ENCODE measurements around the gene SLC22A7. TPM values are rescaled to one million over a fixed set of nuclear protein-coding genes. Genes with fewer than 3 reads are reported as not detected.

SLC22A7 gene
- total RNA-seq, 2 donors from 2014 or later, result not detected

DNA sequence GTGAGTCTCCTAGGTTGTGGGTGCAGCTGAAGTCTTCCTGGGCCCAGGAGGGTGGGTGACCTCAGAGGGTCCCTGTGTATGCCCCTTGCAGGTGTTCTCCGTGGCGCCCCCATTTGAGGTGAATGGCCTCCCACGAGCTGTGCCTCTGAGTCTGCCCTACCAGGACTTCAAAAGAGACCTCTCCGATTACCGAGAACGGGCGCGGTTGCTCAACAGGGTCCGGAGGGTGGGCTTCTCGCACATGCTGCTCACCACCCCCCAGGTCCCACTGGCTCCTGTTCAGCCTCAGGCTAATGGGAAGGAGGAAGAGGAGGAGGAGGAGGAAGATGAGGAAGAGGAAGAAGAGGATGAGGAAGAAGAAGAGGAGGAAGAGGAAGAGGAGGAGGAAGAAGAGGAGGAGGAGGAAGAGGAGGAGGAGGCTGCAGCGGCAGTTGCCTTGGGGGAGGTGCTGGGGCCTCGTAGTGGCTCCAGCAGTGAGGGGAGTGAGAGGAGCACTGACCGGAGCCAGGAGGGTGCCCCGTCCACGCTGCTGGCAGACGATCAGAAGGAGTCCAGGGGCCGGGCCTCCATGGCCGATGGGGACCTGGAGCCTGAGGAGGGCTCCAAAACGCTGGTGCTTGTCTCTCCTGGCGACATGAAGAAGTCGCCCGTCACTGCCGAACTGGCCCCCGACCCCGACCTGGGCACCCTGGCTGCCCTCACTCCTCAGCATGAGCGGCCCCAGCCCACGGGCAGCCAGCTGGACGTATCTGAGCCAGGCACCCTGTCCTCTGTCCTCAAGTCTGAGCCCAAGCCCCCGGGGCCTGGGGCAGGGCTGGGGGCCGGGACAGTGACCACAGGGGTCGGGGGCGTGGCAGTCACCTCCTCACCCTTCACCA lies 15.2 kb upstream of the SLC22A7 start:
- Mint-ChIP-seq H3K27me3 (peaks cover 12 to 30% of the 10 kb centered on the region in 2 donors), H3K27ac (no peak overlapping the region), H3K9me3 (no peaks in the 10 kb centered on the region), H3K4me1 (ENCODE audit: low read depth in 2 of 2) (peaks cover 5% of the 10 kb centered on the region in 2 donors), H3K4me3 (no peak overlapping the region), H3K36me3 (no peaks in the 10 kb centered on the region)
- ATAC-seq, result no peak
- no peak for DNase-seq (ENCODE audit: low spot score)

- H3K36me3 Mint-ChIP-seq, result no peaks in the 10 kb centered on the region
- ATAC-seq (no peak), DNase-seq (ENCODE audit: low spot score) (no peak)
- H3K27ac Mint-ChIP-seq, result no peak overlapping the region
- no peaks in the 10 kb centered on the region for H3K9me3 Mint-ChIP-seq
- H3K4me3 Mint-ChIP-seq, result no peak overlapping the region
- H3K4me1 Mint-ChIP-seq (ENCODE audit: low read depth in 2 of 2), result peaks cover 2 to 4% of the 10 kb centered on the region in 2 donors
- peaks cover 12 to 28% of the 10 kb centered on the region in 2 donors for H3K27me3 Mint-ChIP-seq
Measured at GRCh38 chr6:43283514-43283901, 14.6 kb upstream of the SLC22A7 start.

GRCh38 chr6:43283905-43284304 lies 14.2 kb upstream of the SLC22A7 start:
- DNase-seq (ENCODE audit: low spot score), result no peak
- Mint-ChIP-seq H3K4me3 (no peak overlapping the region), H3K27ac (no peak overlapping the region), H3K4me1 (ENCODE audit: low read depth in 2 of 2) (peaks cover 0 to 2% of the 10 kb centered on the region in 2 donors), H3K27me3 (peaks cover 12 to 28% of the 10 kb centered on the region in 2 donors), H3K36me3 (no peaks in the 10 kb centered on the region), H3K9me3 (no peaks in the 10 kb centered on the region)
- ATAC-seq, result no peak

DNA sequence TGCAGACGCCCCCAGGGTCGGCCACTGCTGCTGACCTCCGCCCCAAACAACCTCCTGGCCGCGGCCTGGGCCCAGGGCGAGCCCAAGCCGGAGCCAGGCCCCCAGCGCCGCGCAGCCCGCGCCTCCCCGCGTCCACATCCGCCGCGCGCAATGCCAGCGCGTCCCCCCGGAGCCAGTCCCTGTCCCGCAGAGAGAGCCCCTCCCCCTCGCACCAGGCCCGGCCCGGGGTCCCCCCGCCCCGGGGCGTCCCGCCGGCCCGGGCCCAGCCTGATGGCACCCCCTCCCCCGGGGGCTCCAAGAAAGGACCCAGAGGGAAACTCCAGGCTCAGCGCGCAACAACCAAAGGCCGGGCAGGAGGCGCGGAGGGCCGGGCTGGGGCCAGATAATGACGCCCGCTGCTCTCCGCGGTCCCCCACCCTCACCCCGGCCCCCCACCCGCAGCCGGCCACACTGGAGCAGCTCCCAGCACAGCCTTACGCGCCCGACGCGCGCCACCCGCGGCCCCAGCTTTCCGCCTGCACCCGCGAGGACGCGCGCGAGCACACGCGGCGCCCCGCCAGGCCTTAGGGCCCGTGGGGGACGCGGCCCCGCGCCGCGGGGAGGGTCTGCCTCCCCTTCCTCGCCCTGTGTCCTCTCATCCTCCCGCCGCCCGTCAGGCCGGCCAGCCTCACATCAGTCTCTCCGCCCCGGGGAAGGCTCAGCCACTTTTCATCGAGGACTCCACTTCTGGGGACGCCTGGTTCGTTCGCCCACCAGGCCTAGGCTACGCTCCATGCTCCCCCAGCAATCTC lies 12.9 kb upstream of the SLC22A7 start:
- H3K27ac Mint-ChIP-seq, result no peak overlapping the region
- H3K9me3 Mint-ChIP-seq, result no peaks in the 10 kb centered on the region
- ATAC-seq (no peak), DNase-seq (ENCODE audit: low spot score) (no peak)
- H3K4me1 Mint-ChIP-seq (ENCODE audit: low read depth in 2 of 2), result peaks cover 0 to 2% of the 10 kb centered on the region in 2 donors
- no peaks in the 10 kb centered on the region for H3K36me3 Mint-ChIP-seq
- H3K4me3 Mint-ChIP-seq, result no peak overlapping the region
- peaks cover 11 to 29% of the 10 kb centered on the region in 2 donors for H3K27me3 Mint-ChIP-seq

DNA sequence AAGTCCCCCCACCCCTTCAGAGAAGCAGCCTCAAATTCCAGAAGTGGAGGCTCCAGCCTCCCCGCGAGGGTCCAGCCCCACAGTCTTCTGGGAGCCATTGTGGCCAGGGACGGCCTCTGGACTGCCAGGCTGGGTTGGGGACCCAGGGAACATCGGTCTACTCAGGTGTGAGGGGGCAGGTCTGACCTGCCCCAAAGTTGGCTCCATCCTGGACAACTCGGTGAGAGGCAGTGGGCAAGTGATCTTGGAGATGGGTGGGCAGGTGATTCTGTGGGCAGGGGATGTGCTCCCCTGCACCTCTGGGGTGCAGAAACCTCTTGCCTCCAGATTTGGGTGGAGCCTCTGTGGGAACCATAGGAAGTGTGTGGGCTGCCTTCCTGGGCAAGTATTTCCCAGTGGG lies 12.2 kb upstream of the SLC22A7 start:
- Mint-ChIP-seq H3K4me1 (ENCODE audit: low read depth in 2 of 2) (peaks cover 0 to 2% of the 10 kb centered on the region in 2 donors), H3K9me3 (no peaks in the 10 kb centered on the region), H3K27ac (no peak overlapping the region), H3K36me3 (no peaks in the 10 kb centered on the region), H3K27me3 (peaks cover 9 to 25% of the 10 kb centered on the region in 2 donors), H3K4me3 (no peak overlapping the region)
- DNase-seq (ENCODE audit: low spot score) (no peak), ATAC-seq (no peak)

- H3K9me3 Mint-ChIP-seq, result no peaks in the 10 kb centered on the region
- no peak for ATAC-seq
- DNase-seq (ENCODE audit: low spot score), result no peak
- H3K27ac Mint-ChIP-seq, result no peak overlapping the region
- H3K27me3 Mint-ChIP-seq, result peaks cover 4 to 21% of the 10 kb centered on the region in 2 donors
- no peak overlapping the region for H3K4me3 Mint-ChIP-seq
- H3K36me3 Mint-ChIP-seq, result no peaks in the 10 kb centered on the region
- peaks cover 0 to 2% of the 10 kb centered on the region in 2 donors for H3K4me1 Mint-ChIP-seq (ENCODE audit: low read depth in 2 of 2)
Measured at GRCh38 chr6:43286456-43286979, 11.5 kb upstream of the SLC22A7 start.

- no peak overlapping the region for H3K27ac Mint-ChIP-seq
- H3K36me3 Mint-ChIP-seq, result no peaks in the 10 kb centered on the region
- peaks cover 4 to 18% of the 10 kb centered on the region in 2 donors for H3K27me3 Mint-ChIP-seq
- peaks cover 0 to 2% of the 10 kb centered on the region in 2 donors for H3K4me1 Mint-ChIP-seq (ENCODE audit: low read depth in 2 of 2)
- no peaks in the 10 kb centered on the region for H3K9me3 Mint-ChIP-seq
- peak; percentile 38 for DNase-seq (ENCODE audit: low spot score)
- no peak for ATAC-seq
- H3K4me3 Mint-ChIP-seq, result no peak overlapping the region
Measured at GRCh38 chr6:43286980-43287716, 10.9 kb upstream of the SLC22A7 start.

DNA sequence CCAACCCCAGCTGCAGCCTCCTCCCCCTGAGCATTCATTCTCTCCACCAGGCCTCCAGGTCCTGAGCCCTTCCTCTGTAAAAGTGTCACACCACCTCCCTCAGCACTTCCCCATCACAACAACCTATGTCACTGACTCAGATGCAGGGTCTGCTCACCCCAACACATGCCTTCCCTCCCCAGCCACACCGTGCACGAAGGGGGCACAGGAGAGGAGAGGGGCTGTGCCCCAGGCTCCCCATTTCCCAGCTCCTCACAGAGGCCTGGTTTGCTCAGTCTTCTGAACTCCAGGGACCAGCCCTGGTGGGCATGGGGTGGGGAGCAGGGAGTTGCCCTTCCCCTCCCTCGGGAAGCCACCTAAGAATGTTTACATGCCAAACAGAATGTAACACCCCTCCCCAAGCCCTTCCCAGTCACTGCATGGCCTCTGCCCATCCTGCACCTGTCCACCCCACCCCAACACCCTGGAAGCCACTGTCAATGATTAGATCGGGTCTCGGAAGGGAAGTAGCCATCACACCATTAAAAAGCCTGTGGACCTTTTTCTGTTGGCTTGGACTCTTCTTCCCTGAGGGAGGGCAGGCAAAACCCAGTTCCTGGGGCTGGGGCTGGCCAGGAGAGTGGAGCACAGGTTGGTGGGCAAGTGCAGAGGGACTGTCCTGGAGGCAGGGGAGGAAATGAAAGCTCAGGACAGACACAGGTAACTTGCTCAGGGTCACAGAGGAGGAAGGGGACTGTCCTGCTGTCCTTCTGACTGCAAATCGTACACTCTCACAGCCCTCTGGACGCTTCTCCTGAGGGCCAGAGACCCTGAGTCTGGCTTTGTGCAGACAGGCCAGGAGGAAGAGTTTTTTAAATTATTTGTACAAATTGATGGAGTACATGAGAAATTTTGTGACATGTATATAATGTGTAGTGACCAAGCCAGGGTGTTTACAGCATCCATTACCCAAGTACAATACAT lies 10.1 kb upstream of the SLC22A7 start:
- ATAC-seq (no peak), DNase-seq (ENCODE audit: low spot score) (peak; percentile 41)
- H3K27ac Mint-ChIP-seq, result no peak overlapping the region
- H3K27me3 Mint-ChIP-seq, result peaks cover 4 to 14% of the 10 kb centered on the region in 2 donors
- H3K4me1 Mint-ChIP-seq (ENCODE audit: low read depth in 2 of 2), result peaks cover 0 to 2% of the 10 kb centered on the region in 2 donors
- H3K36me3 Mint-ChIP-seq, result no peaks in the 10 kb centered on the region
- H3K9me3 Mint-ChIP-seq, result no peaks in the 10 kb centered on the region
- H3K4me3 Mint-ChIP-seq, result no peak overlapping the region

DNA sequence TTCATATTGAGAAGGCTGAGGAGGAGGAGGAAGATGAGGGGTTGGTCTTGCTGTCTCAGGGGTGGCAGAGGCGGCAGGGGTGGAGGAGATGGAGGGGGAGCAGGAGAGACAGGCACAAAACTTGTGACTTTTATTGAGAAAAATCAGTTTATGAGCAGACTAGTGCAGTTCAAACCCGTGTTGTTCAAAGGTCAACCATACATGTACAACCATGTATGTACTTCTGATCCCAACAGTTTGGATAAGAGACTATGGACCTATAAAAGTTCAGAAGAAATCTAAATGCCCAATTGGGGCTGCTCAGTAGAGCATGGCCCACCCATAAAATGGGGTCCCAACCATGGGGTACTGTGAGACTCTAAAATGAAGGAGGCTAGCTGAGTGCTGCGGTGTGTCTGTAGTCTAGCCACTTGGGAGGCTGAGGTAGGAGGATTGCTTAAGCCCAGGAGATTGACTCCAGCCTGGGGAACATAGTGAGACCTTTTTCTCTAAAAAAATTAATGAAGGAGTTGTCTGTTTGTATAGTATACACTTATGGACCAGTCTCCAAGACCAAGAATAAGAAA lies 7.6 kb upstream of the SLC22A7 start:
- Mint-ChIP-seq H3K27me3 (peaks cover 4 to 14% of the 10 kb centered on the region in 2 donors), H3K36me3 (no peaks in the 10 kb centered on the region), H3K27ac (no peak overlapping the region), H3K4me3 (no peak overlapping the region), H3K9me3 (no peaks in the 10 kb centered on the region), H3K4me1 (ENCODE audit: low read depth in 2 of 2) (peaks cover 0 to 2% of the 10 kb centered on the region in 2 donors)
- ATAC-seq (no peak), DNase-seq (ENCODE audit: low spot score) (peak; percentile 16)

DNA sequence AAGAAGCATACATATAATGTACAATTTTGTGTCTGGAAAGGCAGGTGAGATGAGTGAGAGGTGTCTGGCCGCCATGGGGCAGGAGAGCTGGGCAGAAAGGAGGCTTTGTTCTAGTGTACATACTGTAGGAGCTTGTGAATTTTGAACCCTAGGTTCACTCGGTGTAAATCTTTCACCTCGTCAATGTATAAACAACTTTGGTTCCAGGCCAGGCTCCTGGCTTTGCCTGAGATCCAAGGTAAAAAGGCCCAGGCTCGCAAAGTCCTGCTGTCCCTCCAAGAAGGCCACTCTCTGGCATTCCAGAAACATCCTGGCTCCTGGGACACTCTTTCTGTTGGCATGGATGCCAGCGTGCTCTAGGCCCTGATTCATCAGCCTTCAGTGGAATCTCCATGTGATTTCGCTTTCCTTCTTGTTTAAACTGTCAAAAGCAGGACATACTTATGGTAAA lies 7.1 kb upstream of the SLC22A7 start:
- H3K9me3 Mint-ChIP-seq, result no peaks in the 10 kb centered on the region
- DNase-seq (ENCODE audit: low spot score) (no peak), ATAC-seq (no peak)
- H3K4me3 Mint-ChIP-seq, result no peak overlapping the region
- H3K36me3 Mint-ChIP-seq, result no peaks in the 10 kb centered on the region
- no peak overlapping the region for H3K27ac Mint-ChIP-seq
- H3K27me3 Mint-ChIP-seq, result peaks cover 4 to 9% of the 10 kb centered on the region in 2 donors
- H3K4me1 Mint-ChIP-seq (ENCODE audit: low read depth in 2 of 2), result peaks cover 0 to 2% of the 10 kb centered on the region in 2 donors

DNA sequence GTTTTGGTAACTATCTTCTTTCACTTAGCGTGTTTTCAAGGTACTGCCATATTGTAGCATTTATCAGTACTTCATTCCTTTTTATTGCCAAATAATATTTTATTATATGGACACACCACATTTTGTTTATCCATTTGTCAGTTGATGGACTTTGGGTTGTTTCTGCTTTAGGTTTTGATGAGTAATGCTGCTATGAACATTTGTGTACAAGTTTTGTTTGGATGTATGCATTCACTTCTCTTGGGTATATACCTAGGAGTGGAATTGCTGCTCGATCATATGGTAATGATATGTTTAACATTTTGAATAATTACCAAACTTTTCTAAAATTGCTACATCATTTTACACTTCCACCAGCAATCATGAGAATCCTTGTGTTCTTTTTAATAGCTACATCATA lies 6.4 kb upstream of the SLC22A7 start:
- Mint-ChIP-seq H3K4me3 (no peak overlapping the region), H3K9me3 (no peaks in the 10 kb centered on the region)

DNA sequence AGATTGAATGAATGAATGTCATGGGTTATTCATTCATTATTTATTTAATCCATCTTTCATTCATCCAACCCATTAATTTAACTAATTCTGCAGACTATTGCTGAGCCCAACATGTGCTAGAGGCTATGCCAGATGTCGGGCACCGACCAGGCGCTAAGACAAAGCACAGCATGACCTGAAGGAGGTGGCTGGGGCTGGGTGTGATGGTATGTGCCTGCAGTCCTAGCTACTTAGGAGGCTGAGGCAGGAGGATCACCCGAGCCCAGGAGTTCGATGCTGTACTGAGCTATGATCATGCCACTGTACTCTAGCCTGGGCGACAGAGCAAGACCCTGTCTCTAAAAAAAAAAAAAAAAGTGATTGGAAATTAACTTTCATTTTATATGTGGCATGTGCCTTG lies 5.7 kb upstream of the SLC22A7 start:
- Mint-ChIP-seq H3K27ac (no peak overlapping the region), H3K27me3 (peaks cover 4 to 5% of the 10 kb centered on the region in 2 donors), H3K4me1 (ENCODE audit: low read depth in 2 of 2) (peaks cover 0 to 2% of the 10 kb centered on the region in 2 donors), H3K4me3 (no peak overlapping the region), H3K36me3 (no peaks in the 10 kb centered on the region), H3K9me3 (no peaks in the 10 kb centered on the region)
- no peak for DNase-seq (ENCODE audit: low spot score)
- no peak for ATAC-seq

More for the DNA sequence above, 6.4 kb upstream of the SLC22A7 start:
- Mint-ChIP-seq H3K36me3 (no peaks in the 10 kb centered on the region), H3K27me3 (peaks cover 4 to 7% of the 10 kb centered on the region in 2 donors), H3K4me1 (ENCODE audit: low read depth in 2 of 2) (peaks cover 0 to 2% of the 10 kb centered on the region in 2 donors), H3K27ac (no peak overlapping the region)
- DNase-seq (ENCODE audit: low spot score) (no peak), ATAC-seq (no peak)

All from natural killer cell treated with Interleukin-12 subunit alpha and Interleukin-12 subunit beta and Interleukin-15 and Interleukin-18, amount 100 ng/mL, for 72 hours (primary cell).